Measurements from ENCODE around the gene ACBD6.

ACBD6 gene

GRCh38 chr1:180524915-180525714 lies 22.7 kb upstream of the ACBD6 start:
- no peak for DNase-seq

GRCh38 chr1:180524160-180524914 lies 22.0 kb upstream of the ACBD6 start:
- no peak for DNase-seq

- DNase-seq = no peak
Measured at GRCh38 chr1:180522213-180522515, 19.8 kb upstream of the ACBD6 start.

GRCh38 chr1:180521474-180522212 lies 19.3 kb upstream of the ACBD6 start:
- no peak for DNase-seq

GRCh38 chr1:180519846-180520245 lies 17.5 kb upstream of the ACBD6 start:
- DNase-seq = no peak

GRCh38 chr1:180515857-180516388 lies 13.5 kb upstream of the ACBD6 start:
- peak; percentile 38 for DNase-seq

- no peak for DNase-seq
Measured at GRCh38 chr1:180515364-180515763, 13.0 kb upstream of the ACBD6 start.

GRCh38 chr1:180513531-180513930 lies 11.2 kb upstream of the ACBD6 start:
- no peak for DNase-seq

- no peak for DNase-seq
Measured at GRCh38 chr1:180510882-180511281, 8.5 kb upstream of the ACBD6 start.

- DNase-seq = no peak
Measured at GRCh38 chr1:180508725-180509097, 6.3 kb upstream of the ACBD6 start.

- DNase-seq = no peak
Measured at GRCh38 chr1:180507795-180508724, 5.7 kb upstream of the ACBD6 start.

- no peak for DNase-seq
Measured at GRCh38 chr1:180505732-180506335, 3.5 kb upstream of the ACBD6 start.

GRCh38 chr1:180504186-180504585 lies 1.8 kb upstream of the ACBD6 start:
- DNase-seq = no peak

- DNase-seq = no peak
Measured at GRCh38 chr1:180503280-180503862, 994 bp upstream of the ACBD6 start.

GRCh38 chr1:180501865-180502360 lies 464 bp downstream of the ACBD6 start:
- peak; percentile 24 for DNase-seq

- DNase-seq = no peak
Measured at GRCh38 chr1:180500689-180501088, 1.7 kb downstream of the ACBD6 start.

GRCh38 chr1:180498594-180498993 lies 3.8 kb downstream of the ACBD6 start:
- DNase-seq = no peak

GRCh38 chr1:180497826-180498225 lies 4.6 kb downstream of the ACBD6 start:
- DNase-seq = no peak

- DNase-seq = no peak
Measured at GRCh38 chr1:180494370-180494769, 8.0 kb downstream of the ACBD6 start.

- no peak for DNase-seq
Measured at GRCh38 chr1:180489976-180490375, 12.4 kb downstream of the ACBD6 start.

- no peak for DNase-seq
Measured at GRCh38 chr1:180489313-180489712, 13.1 kb downstream of the ACBD6 start.

All from T-helper 9 cell (primary cell).